Kidney epithelial cell (primary cell): ENCODE data around the gene CTBP2. TPM values are rescaled to one million over a fixed set of nuclear protein-coding genes. Genes with fewer than 3 reads are reported as not detected.

Experiments
- DNase-seq: peaks from one replicate; pipeline ENCODE4 v3.0.0-alpha.2; 2010; ENCODE audit warnings: low read depth
- H3K27me3 ChIP-seq: 2 replicates; pipeline ENCODE4 v1.6.0; 2011; ENCODE audit warnings: low read length; ENCODE audit not compliant: control insufficient read depth, insufficient read depth
- H3K36me3 ChIP-seq: 2 replicates; pipeline ENCODE4 v1.5.1; 2011; ENCODE audit warnings: low read length; ENCODE audit not compliant: control insufficient read depth, insufficient read depth
- H3K4me3 ChIP-seq: 2 replicates; pipeline ENCODE4 v1.5.1; 2011; ENCODE audit warnings: low read depth, mild to moderate bottlenecking, control low read depth, low read length
- CTCF ChIP-seq: IDR thresholded peaks from 2 replicates; pipeline ENCODE4 v1.5.1; 2011; ENCODE audit warnings: mild to moderate bottlenecking, moderate library complexity, low read length, control low read depth, inconsistent platforms; ENCODE audit not compliant: insufficient read depth, poor library complexity, severe bottlenecking
- total RNA-seq: library from RNA; depleted of rRNA; stranded (reverse); fragments of >200 nt; gene quantifications from 2 replicates; pipeline ENCODE4 v1.2.3, GENCODE V29; 2015

The CTBP2 gene
- total RNA-seq, 1 donor from 2014 or later = 136 TPM

- Histone ChIP-seq H3K4me3 (no peak overlapping the region), H3K36me3 (no peaks in the 10 kb centered on the region), H3K27me3 (no peaks in the 10 kb centered on the region)
- DNase-seq = no peak
- TF ChIP-seq CTCF = no peak
Observed at GRCh38 chr10:125116041-125116649, 44.2 kb downstream of the CTBP2 start.

- Histone ChIP-seq H3K36me3 (no peaks in the 10 kb centered on the region), H3K4me3 (no peak overlapping the region), H3K27me3 (no peaks in the 10 kb centered on the region)
- no peak for DNase-seq
- no peak for TF ChIP-seq CTCF
Observed at GRCh38 chr10:125115409-125115808, 45.0 kb downstream of the CTBP2 start.

DNA sequence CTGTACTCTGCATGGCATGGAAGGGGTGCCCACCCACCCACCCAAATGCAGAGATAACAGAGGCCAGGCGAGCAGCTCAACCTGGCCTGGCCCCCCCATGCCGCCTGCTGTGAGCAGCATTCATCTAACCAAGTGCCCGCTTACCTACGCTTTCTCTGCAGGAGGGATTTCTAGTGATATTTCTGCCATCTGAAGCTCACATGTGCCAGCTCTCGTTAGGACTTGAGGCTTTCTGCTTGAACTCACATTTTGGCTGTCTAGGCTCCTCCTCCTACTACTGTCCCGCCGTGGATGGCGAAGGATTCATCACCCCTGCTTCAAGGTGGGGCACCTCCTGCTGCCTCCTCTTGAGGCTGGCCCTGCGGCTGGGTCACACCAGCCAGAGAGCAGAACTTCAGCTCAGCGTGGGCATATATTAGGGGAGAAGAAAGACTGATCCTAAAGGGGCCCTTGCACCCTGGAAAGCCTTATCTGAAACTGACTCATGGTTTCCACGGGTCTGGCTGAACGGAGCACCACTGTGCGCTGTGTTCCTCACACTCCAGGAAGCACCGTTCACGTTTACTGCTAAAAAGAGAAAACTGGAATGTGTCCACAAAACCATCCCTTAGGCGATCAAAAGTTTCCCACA is 45.5 kb downstream of the CTBP2 start:
- DNase-seq = no peak
- no peak for TF ChIP-seq CTCF
- Histone ChIP-seq H3K4me3 (no peak overlapping the region), H3K27me3 (no peaks in the 10 kb centered on the region), H3K36me3 (no peaks in the 10 kb centered on the region)

GRCh38 chr10:125113691-125114371 is 46.5 kb downstream of the CTBP2 start:
- Histone ChIP-seq H3K36me3 (no peaks in the 10 kb centered on the region), H3K4me3 (no peak overlapping the region), H3K27me3 (no peaks in the 10 kb centered on the region)
- no peak for TF ChIP-seq CTCF
- no peak for DNase-seq

DNA sequence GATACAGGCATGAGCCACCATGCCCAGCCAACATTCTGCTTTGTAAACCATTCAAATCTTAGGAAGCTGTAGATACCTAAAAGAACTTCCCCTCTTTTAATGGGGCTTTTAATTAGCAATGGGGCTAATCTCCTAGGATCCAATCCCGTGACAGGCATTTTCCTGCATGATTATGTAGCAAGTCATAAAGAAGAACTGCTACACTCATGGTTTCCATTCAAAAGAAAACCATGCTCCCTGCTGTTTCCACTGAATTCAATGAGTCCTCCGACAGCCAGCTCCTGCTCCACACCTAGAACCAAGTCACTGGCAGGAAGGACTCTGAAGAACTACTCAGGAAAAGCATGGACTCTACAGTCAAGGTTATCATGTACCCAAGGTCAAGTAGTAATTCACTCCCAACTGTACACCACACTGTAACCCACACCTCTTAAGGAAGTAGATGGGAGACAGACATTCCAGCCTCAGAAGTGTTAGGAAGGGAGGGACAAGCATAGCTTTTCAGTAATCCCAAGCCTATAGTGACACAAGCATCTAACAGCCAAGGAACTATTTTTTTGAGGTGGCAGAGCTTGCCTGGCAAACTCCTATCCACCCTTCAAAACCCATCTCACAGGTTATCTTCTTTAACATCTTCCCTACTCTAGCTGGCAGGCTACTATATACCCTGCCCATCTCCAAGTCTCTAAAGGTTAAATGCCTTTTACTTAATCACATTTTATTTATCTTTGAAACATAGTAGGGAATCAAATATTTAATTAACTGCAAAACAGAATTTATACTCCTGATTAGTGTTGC is 47.5 kb downstream of the CTBP2 start:
- Histone ChIP-seq H3K27me3 (no peaks in the 10 kb centered on the region), H3K36me3 (no peaks in the 10 kb centered on the region), H3K4me3 (no peak overlapping the region)
- no peak for TF ChIP-seq CTCF
- no peak for DNase-seq
